HG02870 (cell line): ENCODE data around the gene SERPINE3.

Experiments used
- ATAC-seq: cut with Tn5 transposase; IDR thresholded peaks from one replicate; pipeline ENCODE4 v1.9.1; 2021; ENCODE audit warnings: mild to moderate bottlenecking, moderate library complexity; ENCODE audit not compliant: unreplicated experiment

SERPINE3 gene

DNA sequence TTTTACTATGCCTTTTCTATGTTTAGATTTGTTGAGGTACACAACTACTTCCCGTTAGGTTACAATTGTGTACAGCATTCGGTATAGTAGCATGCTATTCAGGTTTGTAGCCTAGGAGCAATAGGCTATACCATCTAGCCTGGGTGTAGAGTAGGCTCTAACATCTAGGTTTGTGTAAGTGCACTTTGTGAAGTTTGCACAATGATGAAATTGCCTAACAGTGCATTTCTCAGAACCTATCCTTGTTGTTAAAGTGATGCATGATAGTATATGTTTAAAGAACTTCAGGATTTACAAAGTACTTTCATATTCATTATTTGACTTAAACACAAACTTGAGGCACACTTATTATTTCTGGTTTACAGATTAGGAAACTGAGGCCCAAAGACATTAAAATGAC is 11.5 kb upstream of the SERPINE3 start:
- no peak for ATAC-seq

DNA sequence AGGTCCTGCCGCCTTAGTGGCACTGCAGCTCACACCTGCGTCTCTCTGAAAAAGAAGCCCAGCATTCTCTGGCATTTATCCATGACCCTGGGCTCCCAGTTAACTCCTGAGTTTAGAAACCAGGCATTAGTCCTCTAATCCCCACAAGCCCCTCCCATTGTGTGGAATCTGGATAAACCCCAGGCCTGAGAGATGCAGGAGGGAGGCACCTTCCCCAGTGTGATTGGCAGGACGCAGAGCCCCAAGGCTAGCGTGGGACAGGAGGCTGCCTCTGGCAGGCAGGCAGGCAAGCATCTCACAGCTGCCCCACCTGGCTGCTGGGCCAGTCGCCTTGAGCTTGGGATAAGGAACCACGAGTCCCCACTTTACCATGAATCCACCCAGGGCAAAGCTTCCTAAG is 11.0 kb upstream of the SERPINE3 start:
- no peak for ATAC-seq

DNA sequence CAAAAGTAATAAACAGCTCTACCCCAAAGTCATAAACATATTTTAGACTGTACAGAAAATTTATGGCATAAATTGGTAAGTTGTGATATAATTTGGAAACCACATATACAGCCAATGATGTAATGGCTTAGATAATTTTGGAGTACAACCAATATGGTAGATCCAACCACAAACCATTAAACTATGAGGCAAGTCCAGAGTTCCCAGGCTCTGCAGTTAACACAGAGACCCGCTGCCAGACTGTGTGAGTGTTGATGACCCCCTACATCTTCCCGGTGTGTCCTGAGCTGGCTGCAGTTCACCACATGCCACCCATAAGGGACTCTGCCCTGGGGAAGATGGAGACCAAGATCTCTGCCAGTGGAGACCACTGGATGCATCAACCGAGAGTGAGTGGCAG is 9.9 kb upstream of the SERPINE3 start:
- ATAC-seq = no peak

DNA sequence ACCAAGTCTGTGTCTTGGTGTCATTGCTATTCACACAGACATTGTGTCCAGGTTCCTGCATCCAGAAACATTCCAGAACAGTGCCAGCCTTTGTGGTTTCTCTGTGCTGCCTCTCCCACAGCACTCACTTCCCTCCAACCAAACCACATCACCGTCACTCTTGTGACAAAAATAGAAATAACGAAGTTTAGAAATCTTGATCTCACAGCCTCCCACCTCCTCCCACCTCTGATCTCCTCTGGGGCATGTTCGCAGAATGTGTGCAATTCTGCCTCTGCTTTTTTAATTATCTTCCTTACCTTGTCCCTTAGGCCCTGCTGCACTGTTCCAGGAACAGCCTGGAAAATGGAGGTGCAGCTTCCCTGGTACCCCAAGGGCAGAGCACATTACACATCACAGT is 8.7 kb upstream of the SERPINE3 start:
- ATAC-seq = peak; percentile 44

DNA sequence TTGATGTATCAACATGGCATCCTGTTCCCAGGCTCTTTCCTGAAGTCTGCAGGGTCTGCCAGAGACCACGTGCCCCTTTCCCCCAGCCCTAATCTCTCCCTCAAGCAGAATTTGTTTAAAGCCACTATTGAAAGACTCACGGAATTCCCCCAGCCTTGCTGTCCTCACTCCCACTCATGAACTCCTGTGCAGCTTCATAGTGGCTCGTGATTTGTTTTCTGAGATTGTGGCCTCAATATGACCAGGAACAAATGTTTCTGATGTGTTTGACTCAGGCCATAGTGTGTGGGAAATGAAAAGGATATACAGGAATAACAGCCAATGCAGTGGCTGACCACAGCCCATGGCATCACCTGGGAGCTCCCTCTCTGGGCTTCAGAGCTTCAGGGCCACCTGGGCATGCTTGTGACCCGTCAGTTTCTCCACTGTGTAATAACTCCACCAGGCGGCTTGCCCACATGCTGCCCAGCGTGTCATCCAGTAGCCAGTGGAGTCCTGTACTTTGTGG is 8.1 kb upstream of the SERPINE3 start:
- peak; percentile 66 for ATAC-seq

DNA sequence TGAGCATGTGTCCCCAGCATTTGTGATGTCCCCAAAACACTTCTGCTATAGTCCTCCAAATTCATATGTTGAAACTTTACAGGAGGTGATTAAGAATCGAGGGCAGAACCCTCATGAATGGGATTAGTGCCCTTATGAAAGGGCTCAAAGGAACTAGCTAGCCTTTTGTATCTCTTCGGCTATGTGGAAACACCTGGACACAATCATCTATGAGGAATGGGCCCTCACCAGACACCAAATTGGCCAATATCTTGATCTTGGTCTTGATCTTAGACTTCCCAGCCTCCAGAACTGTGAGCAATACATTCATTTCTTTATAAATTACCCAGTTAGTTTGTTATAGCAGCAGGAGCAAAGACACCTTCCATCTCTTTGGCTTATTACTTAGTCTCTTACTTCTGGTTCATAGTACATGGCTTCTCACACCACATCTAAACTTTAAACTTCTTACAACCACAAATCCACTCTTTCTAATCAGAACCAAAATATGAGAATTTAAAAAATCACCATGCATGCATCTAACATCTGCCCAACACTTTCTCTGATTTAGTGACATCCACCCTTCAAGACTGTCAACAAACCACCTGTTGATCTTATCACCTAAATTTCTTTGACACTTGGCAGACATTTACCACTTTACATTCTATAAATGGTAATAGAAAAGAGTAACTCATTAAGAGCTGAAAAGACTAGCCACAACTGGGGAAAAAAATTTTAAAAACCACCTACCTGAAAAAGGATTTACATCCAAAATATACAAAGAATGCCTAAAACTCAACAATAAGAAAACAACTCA is 6.7 kb upstream of the SERPINE3 start:
- ATAC-seq = no peak

DNA sequence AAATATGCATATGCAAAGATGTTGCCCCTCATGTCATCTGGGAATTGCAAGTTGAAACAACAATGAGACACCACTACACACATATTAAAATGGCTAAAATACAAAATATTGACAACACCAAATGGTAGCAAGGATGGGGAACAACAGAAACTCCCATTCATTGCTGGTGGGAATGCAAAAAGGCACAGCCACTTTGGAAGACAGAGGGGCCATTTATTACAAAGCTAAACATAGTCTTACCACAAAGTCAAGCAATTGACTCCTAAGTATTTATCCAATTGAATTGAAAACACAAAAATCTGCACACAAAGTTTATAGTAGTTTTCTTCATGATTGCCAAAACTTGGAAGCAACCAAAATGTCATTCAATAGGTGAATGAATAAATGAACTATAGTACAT is 6.1 kb upstream of the SERPINE3 start:
- ATAC-seq = no peak

DNA sequence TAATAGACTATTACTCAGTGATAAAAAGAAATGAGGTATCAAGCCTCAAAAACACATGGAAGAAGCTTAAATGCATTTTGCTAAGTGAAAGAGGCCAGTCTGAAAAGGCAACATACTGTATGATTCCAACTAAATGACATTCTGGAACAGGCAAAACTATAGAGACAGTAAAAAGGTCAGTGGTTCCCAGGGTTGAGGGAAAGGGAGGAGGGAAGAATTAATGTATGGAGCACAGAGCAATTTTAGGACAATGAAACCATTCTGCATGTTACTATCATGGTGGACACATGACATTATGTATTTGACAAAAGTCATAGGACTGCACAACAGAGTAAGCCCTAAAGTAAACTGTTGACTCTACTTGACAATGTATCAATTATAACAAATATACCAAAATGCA is 5.7 kb upstream of the SERPINE3 start:
- no peak for ATAC-seq

DNA sequence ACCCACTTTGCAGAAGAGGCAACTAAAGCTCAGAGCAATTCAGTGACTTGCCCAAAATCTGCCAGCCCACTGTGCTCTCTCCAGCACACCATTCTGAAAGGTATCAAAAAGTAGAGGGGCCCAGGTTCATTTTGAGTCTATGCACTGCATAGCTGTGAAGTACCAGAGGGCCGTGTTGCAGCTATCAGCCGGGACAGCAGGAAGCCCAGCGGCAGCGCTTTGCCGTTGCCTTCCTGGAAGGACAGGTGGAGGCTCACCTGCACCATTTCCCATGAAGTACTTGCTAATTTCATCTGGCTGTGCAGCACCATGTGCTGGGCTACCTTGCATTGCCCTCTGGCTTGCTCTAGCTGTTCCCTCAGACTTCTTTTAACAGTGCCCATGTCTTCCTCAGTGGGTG is 2.7 kb upstream of the SERPINE3 start:
- ATAC-seq = no peak

DNA sequence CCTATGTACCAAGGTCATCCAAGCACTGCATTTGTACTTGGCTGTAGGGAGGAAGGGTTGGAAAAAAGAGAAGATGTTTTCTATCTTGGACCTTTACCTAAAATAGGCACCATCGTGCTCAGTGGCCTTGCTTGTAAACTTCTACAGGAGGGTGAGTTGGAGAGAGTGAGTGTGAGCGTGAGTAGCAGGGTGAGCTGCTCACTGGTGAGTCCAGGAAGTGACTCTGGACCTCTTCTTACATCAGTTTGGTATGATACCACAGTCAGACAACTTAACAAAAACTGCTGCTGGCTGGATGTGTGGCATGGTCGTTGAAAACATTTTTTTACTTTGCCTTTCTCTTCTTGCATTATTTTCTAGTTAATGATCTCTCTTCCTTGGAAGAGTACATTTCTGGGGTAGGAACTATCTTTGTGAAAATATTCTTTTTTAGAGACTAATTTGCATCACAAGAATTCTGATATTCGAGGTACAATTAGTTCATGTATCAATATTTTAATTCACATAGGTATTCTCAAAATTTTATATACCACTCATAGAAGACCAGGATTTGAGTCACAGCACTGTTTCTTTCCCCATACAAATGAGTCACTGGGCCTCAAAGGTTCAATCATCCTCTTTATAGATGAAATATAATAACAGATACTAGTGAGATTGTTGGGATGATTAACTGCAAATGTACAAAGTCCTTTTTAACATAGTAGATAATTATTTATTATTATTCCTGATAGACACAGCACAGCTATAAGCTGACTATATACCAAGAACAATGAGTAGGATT is 651 bp downstream of the SERPINE3 start:
- ATAC-seq = no peak

DNA sequence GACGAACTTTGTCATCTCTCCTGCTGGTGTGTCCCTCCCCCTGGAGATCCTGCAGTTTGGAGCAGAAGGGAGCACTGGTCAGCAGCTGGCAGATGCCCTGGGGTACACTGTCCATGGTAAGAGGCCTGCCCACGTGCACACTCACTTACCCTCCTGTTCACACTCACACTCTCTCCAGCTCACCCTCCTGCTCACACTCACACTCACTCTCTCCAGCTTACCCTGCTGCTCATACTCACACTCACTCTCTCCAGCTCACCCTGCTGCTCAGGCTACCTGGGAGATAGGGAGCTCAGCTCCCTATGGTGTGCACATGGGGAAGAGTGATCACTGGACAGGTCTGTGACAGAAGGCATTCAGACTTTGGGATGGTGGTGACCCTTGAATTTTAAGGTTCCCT is 1.7 kb downstream of the SERPINE3 start:
- ATAC-seq = no peak

DNA sequence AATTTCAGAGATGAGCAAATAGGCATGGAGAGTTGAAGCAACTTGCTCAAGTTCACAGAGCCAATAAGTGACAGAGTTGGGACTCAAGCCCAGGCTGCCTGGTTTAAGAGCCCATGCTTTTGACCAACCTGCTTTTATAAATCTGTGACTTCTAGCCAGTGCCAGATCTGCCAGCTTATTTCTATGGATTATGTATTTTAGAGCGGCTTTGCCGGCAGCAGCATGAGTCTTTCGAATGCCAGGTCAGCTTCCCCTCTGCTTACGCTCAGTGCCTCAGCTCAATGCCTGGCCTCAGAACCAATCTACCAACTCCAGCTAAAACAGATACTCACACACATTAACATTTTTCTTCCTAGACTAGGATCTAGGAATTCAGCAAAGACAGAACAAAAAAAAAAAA is 2.3 kb downstream of the SERPINE3 start:
- no peak for ATAC-seq

DNA sequence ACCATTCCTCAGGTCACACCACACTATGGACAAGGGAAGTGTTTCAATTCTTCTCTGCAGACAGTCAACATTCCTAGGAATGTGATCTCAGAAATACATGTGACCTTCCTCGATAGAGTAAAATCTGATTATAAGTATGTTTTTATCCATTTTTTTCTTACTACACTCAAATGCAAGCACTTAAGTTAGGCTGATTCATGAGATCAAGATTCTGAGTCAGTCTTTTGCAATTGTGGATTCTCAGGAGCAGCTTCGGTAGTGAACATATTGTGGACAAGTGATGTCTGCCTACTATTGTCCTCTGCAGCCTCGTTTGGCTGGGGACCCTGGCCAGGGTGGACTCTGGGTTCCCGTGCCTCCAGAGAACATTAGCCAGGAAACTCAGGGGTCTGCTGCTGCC is 3.2 kb downstream of the SERPINE3 start:
- ATAC-seq = no peak

DNA sequence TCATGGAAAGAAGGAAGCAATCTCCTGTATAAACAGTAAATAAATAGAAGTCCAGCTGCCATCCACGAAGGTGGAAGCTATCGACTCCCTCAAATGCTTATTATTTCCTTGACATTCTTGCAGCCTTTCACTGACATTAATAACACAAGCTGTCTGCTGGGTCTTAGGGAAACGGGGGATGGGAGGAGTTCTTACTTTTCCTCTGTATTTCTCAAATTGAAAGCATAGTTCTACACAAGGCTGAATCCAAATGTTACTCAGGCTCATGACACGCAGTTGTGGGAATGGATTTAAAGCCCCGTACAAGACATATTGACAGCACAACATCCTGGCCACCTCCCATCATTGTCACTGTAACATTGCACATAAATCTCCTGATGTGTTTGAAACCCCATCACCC is 4.0 kb downstream of the SERPINE3 start:
- no peak for ATAC-seq

DNA sequence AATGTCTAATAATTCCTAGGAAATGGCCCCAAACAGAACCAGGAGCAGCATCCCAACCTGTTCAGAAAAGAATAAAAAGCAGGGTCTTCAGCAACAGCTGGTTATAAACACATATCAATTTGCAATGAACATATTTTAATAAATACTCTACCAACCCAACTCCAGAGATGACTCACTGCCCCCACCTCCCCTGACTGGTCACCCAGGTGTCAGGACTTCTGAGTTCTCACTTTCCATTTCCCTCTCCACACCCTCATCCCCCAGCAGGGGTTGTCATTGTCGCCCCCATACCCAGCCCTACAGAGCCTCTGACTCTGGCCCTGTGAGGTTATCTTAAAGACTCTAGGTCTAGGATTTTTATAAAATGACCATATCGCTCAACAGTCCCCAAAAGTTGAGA is 6.9 kb downstream of the SERPINE3 start:
- ATAC-seq = no peak

DNA sequence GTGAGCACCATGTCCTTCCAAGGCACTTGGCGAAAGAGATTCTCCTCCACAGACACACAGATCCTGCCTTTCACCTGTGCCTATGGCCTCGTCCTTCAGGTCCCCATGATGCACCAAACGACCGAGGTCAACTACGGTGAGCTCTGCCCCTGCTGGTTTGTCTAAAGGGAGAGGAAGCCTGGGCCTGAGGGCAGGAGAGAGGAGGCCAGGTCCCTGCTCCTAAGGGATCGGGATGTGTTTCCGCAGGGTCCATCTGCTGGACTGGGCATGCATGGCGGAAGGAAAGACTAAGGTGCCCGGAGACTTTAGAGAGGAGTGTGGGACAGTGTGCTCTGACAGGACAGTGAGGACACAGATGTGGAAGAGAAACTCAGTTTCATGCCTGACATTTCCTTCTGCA is 7.6 kb downstream of the SERPINE3 start:
- ATAC-seq = no peak

DNA sequence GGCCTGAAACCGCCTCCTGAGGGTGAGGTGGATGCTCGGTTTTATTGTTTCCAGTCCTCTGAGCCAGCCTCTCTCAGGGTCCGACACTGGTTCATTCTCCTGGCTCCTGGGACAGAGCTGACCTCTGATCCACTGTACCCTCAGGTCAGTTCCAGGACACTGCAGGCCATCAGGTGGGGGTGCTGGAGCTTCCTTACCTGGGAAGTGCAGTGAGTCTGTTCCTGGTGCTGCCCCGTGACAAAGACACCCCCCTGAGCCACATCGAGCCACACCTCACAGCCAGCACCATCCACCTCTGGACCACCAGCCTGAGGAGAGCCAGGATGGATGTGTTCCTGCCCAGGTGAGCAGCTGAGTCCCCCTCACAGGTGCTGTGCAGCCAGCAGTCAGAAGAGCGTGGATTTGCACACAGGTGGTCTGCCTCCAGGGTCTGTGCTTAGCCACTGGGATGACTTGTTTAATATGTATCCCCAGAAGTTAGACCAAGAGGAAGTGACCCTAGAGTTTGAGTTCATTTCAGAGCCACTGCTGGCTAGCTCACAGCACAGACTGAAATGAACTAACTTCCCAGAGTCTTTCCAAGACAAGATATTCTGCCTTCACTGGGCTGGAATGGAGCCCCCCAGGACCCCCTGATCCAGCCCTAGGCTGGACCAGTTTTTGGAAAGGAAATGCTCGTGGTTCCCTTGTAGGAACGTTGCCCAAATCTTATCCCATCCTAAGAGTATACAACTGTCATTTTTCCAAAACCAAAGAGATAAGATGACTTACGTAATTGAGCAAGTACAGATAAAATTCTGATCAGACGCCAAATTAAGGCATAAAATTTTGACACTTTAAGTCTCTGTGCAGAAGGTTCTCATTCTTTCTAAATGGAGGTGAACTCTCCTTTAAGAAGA is 8.8 kb downstream of the SERPINE3 start:
- ATAC-seq = no peak

DNA sequence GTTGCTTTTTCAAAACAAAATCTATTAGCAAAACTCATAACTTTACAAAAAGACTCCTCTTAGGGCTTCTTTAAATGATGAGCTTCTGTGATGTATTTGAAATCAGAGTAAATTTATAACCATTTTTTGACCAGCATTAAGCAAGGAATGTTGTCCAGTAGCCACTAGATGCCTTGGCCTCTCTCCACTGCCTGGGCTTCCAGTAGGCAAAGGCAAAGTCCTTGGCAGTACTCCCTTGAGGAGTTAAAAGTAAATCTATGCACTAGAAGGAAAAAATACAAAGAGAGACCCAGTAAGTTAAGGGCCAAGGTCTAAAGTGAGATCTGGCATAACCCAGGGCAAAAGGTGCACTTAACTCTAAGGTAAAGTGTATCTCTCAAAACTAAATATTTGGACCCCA is 9.5 kb downstream of the SERPINE3 start:
- ATAC-seq = no peak

DNA sequence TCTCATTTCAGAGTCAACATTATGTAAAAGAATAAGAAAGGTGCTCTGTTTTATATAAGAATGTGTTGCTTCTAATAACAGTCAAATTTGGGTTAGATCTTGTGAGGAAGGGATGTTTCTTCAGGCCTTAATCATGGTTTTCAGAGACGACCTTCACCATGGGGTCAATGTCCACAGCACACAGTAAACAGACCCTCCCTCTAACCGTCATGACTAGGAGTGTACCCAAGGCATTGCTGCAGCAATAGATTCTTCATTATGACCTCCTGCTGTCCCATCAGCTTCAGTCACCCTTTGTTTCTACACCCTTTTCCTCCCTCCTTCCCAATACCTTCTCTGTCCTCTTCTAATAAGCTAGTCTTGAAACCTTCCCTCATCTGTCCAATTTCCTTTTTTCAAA is 15.7 kb downstream of the SERPINE3 start:
- ATAC-seq = no peak

DNA sequence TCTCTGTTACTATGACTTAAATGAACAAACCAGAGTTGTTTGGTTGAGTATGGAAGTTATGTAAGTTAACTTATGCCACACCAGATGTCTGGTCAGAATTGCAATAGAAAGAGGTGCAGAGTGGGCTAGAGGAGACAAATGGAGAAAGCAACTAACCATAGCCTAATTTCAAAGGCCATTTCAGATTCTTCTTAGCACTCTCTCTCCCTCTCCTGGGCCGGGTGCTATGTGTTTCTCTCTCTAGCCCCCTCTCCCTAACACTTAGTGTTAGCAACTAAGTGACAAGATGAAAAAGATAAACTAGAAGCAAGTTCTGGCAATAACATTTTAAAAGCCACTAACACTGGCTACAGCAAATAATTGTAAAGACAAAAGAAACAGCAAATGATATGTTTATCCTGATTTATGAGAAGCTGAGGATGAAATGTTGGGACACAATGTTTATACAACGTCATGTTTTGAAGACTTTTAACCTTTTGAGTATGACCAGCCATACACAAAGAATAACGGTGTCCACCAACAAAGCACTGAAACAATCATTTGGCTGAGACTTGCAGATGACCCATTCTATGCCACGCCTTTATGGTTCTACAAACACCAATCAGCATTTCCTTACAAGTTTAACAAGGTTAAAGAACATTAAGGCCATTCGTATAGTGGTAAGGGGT is 18.6 kb downstream of the SERPINE3 start:
- no peak for ATAC-seq

DNA sequence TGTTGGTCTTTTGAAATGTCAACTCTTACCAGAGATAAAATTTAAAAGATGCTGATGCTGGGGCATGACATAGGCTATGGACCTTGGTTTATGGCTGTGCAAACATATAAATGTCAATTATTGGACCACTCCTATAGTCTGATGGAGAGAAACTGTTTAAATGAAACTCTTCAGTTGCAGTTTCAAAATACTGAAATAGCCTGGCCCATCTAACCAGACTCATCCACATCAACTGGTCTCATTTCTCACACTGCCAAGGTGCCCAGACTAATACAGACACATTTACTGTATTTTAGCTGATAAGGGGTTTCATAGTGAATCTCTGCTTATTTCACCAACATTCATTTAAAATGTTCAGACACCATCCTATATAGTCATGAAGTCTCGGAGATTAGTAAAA is 19.9 kb downstream of the SERPINE3 start:
- no peak for ATAC-seq
